OCI-LY1 (cell line): ENCODE data around the gene IPO13.

ENCODE experiments used
- H2AFZ ChIP-seq: fragments of 200-600 bp; sonication (generic), shearing (Covaris generic); 2 replicates; pipeline ENCODE4 v1.6.0; 2014; ENCODE audit warnings: antibody characterized with exemption, mild to moderate bottlenecking, low read length
- H3F3A ChIP-seq: fragments of 200-600 bp; sonication (generic), shearing (Covaris generic); 2 replicates; pipeline ENCODE4 v1.6.0; 2014; ENCODE audit warnings: mild to moderate bottlenecking, antibody characterized with exemption, low read length, moderate library complexity; ENCODE audit not compliant: insufficient read depth
- H3K27ac ChIP-seq: fragments of 200-600 bp; sonication (generic); 2 replicates; pipeline ENCODE4 v1.5.1; 2014; ENCODE audit warnings: low read length, mixed run types, mild to moderate bottlenecking, low read depth; ENCODE audit not compliant: poor library complexity, severe bottlenecking
- H3K27me3 ChIP-seq: fragments of 200-600 bp; sonication (generic); 2 replicates; pipeline ENCODE4 v1.6.0; 2014; ENCODE audit warnings: antibody characterized with exemption, mild to moderate bottlenecking, low read length, moderate library complexity; ENCODE audit not compliant: insufficient read depth
- H3K36me3 ChIP-seq: fragments of 200-600 bp; sonication (generic); 2 replicates; pipeline ENCODE4 v1.6.1; 2014; ENCODE audit warnings: mild to moderate bottlenecking, antibody characterized with exemption, low read length, moderate library complexity, mixed read lengths; ENCODE audit not compliant: insufficient read depth
- H3K4me1 ChIP-seq: fragments of 200-600 bp; sonication (generic); 2 replicates; pipeline ENCODE4 v1.5.1; 2014; ENCODE audit warnings: mild to moderate bottlenecking, low read length, moderate library complexity; ENCODE audit not compliant: insufficient read depth, severe bottlenecking
- H3K4me2 ChIP-seq: fragments of 200-600 bp; sonication (generic), shearing (Covaris generic); 2 replicates; pipeline ENCODE4 v1.6.1; 2014; ENCODE audit warnings: low read length
- H3K4me3 ChIP-seq: fragments of 200-600 bp; sonication (generic); 2 replicates; pipeline ENCODE4 v1.5.1; 2014; ENCODE audit warnings: low read length, low read depth, mild to moderate bottlenecking, mixed read lengths; ENCODE audit not compliant: poor library complexity, severe bottlenecking
- H3K79me2 ChIP-seq: fragments of 200-600 bp; shearing (Covaris generic); 2 replicates; pipeline ENCODE4 v1.6.1; 2016; ENCODE audit warnings: mixed run types, low read length, mixed read lengths; ENCODE audit not compliant: insufficient read depth
- H3K9ac ChIP-seq: fragments of 200-600 bp; sonication (generic), shearing (Covaris generic); 2 replicates; pipeline ENCODE4 v1.6.1; 2014; ENCODE audit warnings: mild to moderate bottlenecking, low read length, mixed read lengths
- H3K9me2 ChIP-seq: fragments of 200-600 bp; sonication (generic), shearing (Covaris generic); 2 replicates; pipeline ENCODE4 v1.6.1; 2014; ENCODE audit warnings: low read depth, mild to moderate bottlenecking, low read length, mixed read lengths
- H3K9me3 ChIP-seq: fragments of 200-600 bp; shearing (Covaris generic); 2 replicates; pipeline ENCODE4 v1.6.1; 2014; ENCODE audit warnings: low read length, mixed read lengths
- H4K20me1 ChIP-seq: fragments of 200-600 bp; sonication (generic), shearing (Covaris generic); 2 replicates; pipeline ENCODE4 v1.6.0; 2016; ENCODE audit warnings: mild to moderate bottlenecking, low read length; ENCODE audit not compliant: insufficient read depth
- CTCF ChIP-seq: fragments of 200-600 bp; sonication (generic), shearing (Covaris generic); IDR thresholded peaks from 2 replicates; pipeline ENCODE4 v1.5.1; 2017; ENCODE audit warnings: mild to moderate bottlenecking, antibody characterized with exemption, low read length, moderate library complexity, mixed read lengths
- EZH2 ChIP-seq: fragments of 200-600 bp; sonication (generic), shearing (Covaris generic); IDR thresholded peaks from 2 replicates; pipeline ENCODE4 v1.8.0; 2017; ENCODE audit warnings: borderline replicate concordance, mixed run types, mild to moderate bottlenecking, antibody characterized with exemption, low read length, moderate library complexity, mixed read lengths

The IPO13 gene

GRCh38 chr1:43974443-43975248, 27.9 kb downstream of the IPO13 start, which contains the start of gene ATP6V0B:
Gene ATP6V0B, plus strand, starts transcription at chr1:43974960. Its CDS starts 81 bp downstream, at chr1:43975041.
- H3K27ac ChIP-seq, result peak within 1 kb of the TSS; percentile 75
- peaks cover 51% of the 10 kb centered on the region for H3K36me3 ChIP-seq
- no peaks in the 10 kb centered on the region for H3K9me2 ChIP-seq
- H3K4me3 ChIP-seq, result peak within 1 kb of the TSS; percentile 95
- peak within 1 kb of the TSS; percentile 91 for H3K4me2 ChIP-seq
- no peaks in the 10 kb centered on the region for H4K20me1 ChIP-seq
- no peaks in the 10 kb centered on the region for H3K27me3 ChIP-seq
- no peaks in the 10 kb centered on the region for H3K79me2 ChIP-seq
- no peak within 1 kb of the TSS for H2AFZ ChIP-seq
- no peak for TF ChIP-seq EZH2
- TF ChIP-seq CTCF, result peak; percentile 3; the same call in 1 of the 2 replicates
- peaks cover 51% of the 10 kb centered on the region for H3K4me1 ChIP-seq
- H3F3A ChIP-seq, result peaks cover 4% of the 10 kb centered on the region; the same call in 1 of the 2 replicates
- peak within 1 kb of the TSS; percentile 95 for H3K9ac ChIP-seq
- H3K9me3 ChIP-seq, result no peaks in the 10 kb centered on the region

- peak overlapping the region; percentile 95 for H3K4me3 ChIP-seq
- H3K9ac ChIP-seq, result peak overlapping the region; percentile 95
- H3K4me1 ChIP-seq, result peaks cover 52% of the 10 kb centered on the region
- H3K36me3 ChIP-seq, result peaks cover 51% of the 10 kb centered on the region
- H3K9me3 ChIP-seq, result no peaks in the 10 kb centered on the region
- H3K27ac ChIP-seq, result peak overlapping the region; percentile 75
- no peaks in the 10 kb centered on the region for H3K79me2 ChIP-seq
- H3F3A ChIP-seq, result peaks cover 4% of the 10 kb centered on the region; the same call in 1 of the 2 replicates
- 0 out of 2 replicates have a peak, but pooled peaks cover under 1% of the 10 kb centered on the region for H3K27me3 ChIP-seq
- TF ChIP-seq CTCF (no peak), EZH2 (no peak)
- H3K9me2 ChIP-seq, result no peaks in the 10 kb centered on the region
- H3K4me2 ChIP-seq, result peak overlapping the region; percentile 91
- H2AFZ ChIP-seq, result no peak overlapping the region
- no peaks in the 10 kb centered on the region for H4K20me1 ChIP-seq
These were observed 28.7 kb downstream of the IPO13 start for GRCh38 chr1:43975249-43975961.

GRCh38 chr1:43976045-43976444, 29.3 kb downstream of the IPO13 start:
- Histone ChIP-seq H3K9me3 (no peaks in the 10 kb centered on the region), H3K9me2 (no peaks in the 10 kb centered on the region), H4K20me1 (no peaks in the 10 kb centered on the region), H3K27me3 (0 out of 2 replicates have a peak, but pooled peaks cover 3% of the 10 kb centered on the region), H3K79me2 (no peaks in the 10 kb centered on the region), H2AFZ (no peak overlapping the region), H3K27ac (peak overlapping the region; percentile 75), H3F3A (peaks cover 4% of the 10 kb centered on the region; the same call in 1 of the 2 replicates), H3K4me2 (peak overlapping the region; percentile 91), H3K9ac (peak overlapping the region; percentile 95), H3K4me1 (peaks cover 46% of the 10 kb centered on the region), H3K4me3 (peak overlapping the region; percentile 95), H3K36me3 (peaks cover 51% of the 10 kb centered on the region)
- TF ChIP-seq CTCF (no peak), EZH2 (no peak)
